Left kidney (tissue), 1 donor: ENCODE results near the gene WRAP73. TPM values are rescaled to one million over a fixed set of nuclear protein-coding genes. Genes with fewer than 3 reads are reported as not detected.

Source experiments
- polyA plus RNA-seq: library from polyadenylated mRNA; unstranded; fragments of 120-200 nt; gene quantifications from one replicate; pipeline ENCODE4 v1.2.1, GENCODE V29; 2013; ENCODE audit not compliant: insufficient read length

Gene WRAP73
- polyA plus RNA-seq, 1 donor, result 17.8 TPM

Other genes with a start within 250 kb of the WRAP73 start
- 17.6 TPM for gene ARHGEF16, start 195.4 kb downstream of the WRAP73 start, polyA plus RNA-seq
- 8.6 TPM for gene MEGF6, start 38.6 kb downstream of the WRAP73 start, polyA plus RNA-seq
- 40.4 TPM for gene TPRG1L, start 25.1 kb downstream of the WRAP73 start, polyA plus RNA-seq
- gene TP73, start 2.4 kb upstream of the WRAP73 start, polyA plus RNA-seq, result 0.55 TPM
- 0.20 TPM for gene CCDC27, start 102.3 kb upstream of the WRAP73 start, polyA plus RNA-seq
- 6.6 TPM for gene SMIM1, start 122.6 kb upstream of the WRAP73 start, polyA plus RNA-seq
- 65.1 TPM for gene LRRC47, start 146.4 kb upstream of the WRAP73 start, polyA plus RNA-seq
- 51.5 TPM for gene CEP104, start 207.1 kb upstream of the WRAP73 start, polyA plus RNA-seq
- gene DFFB, start 207.4 kb upstream of the WRAP73 start, polyA plus RNA-seq, result 9.8 TPM